Measurements from ENCODE around the gene ABAT.

The ABAT gene

DNA sequence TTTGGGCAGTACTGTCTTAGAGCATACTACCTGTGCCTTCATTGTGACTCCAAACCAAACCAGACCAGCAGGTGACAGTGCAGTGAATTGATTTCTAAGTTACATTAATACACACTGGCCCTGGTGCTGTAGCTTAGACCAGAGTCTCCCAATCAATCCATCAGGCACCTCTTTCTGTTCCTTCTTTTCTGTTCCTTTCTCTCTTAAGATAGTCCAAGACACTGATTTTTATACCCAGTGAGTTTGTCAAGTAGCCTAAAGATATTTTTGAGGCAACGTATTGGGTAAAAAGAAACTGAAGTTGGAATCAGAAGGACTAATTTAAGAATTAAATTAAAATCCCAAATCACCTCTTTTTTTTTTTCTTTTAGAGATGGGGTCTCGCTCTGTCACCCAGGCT, 43.1 kb downstream of the ABAT start:
- DNase-seq (ENCODE audit: low read depth): no peak
- no peak for TF ChIP-seq CTCF (IDR thresholded peaks at IDR 0.05; ENCODE audit: low read depth, low read length, missing control alignments)
- no peak overlapping the region for H3K4me3 ChIP-seq (ENCODE audit: low read depth, low read length)

DNA sequence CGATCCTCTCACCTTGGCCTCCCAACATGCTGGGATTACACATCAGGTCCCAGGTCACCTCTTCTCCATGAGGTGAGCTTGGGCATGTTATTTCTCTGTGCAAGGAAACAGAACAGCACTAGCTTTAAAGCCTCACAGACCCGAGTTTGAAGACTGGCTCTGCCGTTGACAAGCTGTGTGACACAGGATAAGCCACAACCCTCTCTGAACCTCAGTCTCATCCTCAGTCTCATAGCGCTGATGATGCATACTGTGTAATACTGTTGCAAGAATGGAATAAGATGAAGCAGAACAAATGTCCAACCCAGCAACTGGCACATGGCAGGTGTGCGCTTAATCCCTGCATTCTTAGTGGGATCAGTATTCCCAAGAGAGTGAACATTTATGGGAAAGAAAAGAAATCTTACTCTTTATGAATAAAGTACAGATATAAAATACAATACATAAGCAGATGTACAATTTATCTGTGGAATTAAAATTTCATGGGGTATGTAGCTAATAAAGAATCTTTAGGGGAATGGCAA, 43.5 kb downstream of the ABAT start:
- H3K4me3 ChIP-seq (ENCODE audit: low read depth, low read length): no peak overlapping the region
- no peak for TF ChIP-seq CTCF (IDR thresholded peaks at IDR 0.05; ENCODE audit: low read depth, low read length, missing control alignments)
- DNase-seq (ENCODE audit: low read depth): no peak

GRCh38 chr16:8718851-8719680, 44.6 kb downstream of the ABAT start:
- no peak for TF ChIP-seq CTCF (IDR thresholded peaks at IDR 0.05; ENCODE audit: low read depth, low read length, missing control alignments)
- no peak overlapping the region for H3K4me3 ChIP-seq (ENCODE audit: low read depth, low read length)
- DNase-seq (ENCODE audit: low read depth): no peak

DNA sequence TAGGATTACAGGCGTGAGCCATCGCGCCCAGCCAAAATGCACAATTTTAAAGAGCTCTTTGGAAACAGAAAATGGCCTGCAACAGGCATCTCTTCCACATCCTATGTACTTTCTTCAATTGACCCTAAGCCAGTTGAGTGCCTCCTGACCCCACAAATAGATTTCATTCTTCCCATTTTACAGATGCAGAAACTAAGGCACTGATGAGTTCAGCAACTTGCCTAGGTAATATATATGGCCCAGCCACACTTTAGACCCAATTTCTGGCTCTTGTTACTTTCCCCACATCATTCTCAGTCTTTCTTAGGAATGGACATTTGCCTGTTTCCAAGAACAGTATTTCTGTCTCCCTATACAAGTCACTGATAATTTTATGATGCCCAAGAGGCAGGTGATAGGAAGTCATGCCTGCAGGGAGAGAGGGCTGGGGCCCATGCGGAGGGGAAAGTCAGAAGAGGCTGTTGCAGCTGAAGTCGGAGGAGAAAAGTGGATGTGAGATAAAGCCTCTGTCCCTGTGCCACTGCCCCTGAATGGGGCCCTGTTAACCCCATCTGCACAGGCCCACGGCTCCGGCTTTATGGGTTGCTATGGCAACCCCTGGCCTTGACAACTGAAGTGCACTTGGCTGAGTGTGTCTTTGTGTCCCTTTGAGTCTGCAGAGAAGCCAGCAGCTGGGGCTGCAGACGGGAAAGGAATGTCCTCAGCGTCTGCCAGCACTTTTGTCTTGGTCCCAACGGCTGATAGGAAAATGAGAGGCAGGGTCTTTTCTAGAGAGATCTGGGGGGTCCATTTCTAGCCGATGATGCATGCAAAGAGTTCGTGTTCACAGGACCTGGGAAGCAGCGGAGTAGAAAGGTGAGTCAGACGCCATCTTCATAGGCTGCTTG, 45.9 kb downstream of the ABAT start:
- TF ChIP-seq CTCF (IDR thresholded peaks at IDR 0.05; ENCODE audit: low read depth, low read length, missing control alignments): no peak
- DNase-seq (ENCODE audit: low read depth): no peak
- no peak overlapping the region for H3K4me3 ChIP-seq (ENCODE audit: low read depth, low read length)

GRCh38 chr16:8720967-8721308, 46.5 kb downstream of the ABAT start:
- no peak for DNase-seq (ENCODE audit: low read depth)
- TF ChIP-seq CTCF (IDR thresholded peaks at IDR 0.05; ENCODE audit: low read depth, low read length, missing control alignments): no peak
- H3K4me3 ChIP-seq (ENCODE audit: low read depth, low read length): no peak overlapping the region

DNA sequence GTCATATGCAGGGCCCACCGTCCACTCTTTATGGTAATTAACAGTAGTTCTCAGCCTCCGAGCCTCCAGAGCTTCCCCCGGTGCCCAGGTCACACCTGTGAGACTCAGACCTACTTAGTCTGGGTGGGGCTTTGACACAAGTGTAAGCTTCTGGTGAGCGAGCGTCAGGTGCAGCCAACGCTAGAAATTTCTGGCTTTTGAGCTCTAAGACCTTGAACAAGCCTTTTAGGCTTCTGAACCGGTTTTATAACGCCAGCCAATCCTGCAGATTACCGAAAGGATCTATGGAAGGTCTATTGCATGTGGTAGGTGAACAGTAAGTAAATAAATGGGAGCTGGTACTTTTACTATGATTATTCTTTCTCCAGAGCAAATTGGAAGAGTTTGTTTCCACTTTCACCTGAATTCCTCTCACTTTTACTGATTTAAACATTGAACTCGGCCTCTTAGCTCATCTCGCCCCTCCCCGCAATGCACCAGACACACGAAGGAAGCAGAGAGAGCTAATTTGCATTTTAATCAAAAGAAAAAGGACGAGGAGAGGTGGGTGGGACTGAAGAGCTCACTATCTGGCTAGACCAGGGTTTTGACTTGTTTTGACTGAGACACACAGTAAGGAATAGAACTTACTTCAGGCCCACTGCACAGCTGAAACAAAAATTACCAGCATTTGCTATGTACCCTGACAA, 47.1 kb downstream of the ABAT start:
- DNase-seq (ENCODE audit: low read depth): no peak
- no peak overlapping the region for H3K4me3 ChIP-seq (ENCODE audit: low read depth, low read length)
- no peak for TF ChIP-seq CTCF (IDR thresholded peaks at IDR 0.05; ENCODE audit: low read depth, low read length, missing control alignments)
